B cell (primary cell): Measurements from ENCODE around the gene TNNI3K. TPM values are rescaled to one million over a fixed set of nuclear protein-coding genes. Genes with fewer than 3 reads are reported as not detected.
A peak's percentile ranks its signal among the peaks of the same experiment; 100 is the strongest.

Source experiments
- ATAC-seq: fragments of 200-7000 bp; cut with Tn5 transposase; one replicate; pipeline ENCODE4 v1.10.0; 2021; ENCODE audit warnings: low read depth, mild to moderate bottlenecking, moderate number of reproducible peaks, moderate library complexity
- CTCF ChIA-PET: fragments of 350-600 bp; sonication (Branson Sonifier 250); formaldehyde crosslinking; loops from one replicate; lab custom pipeline; 2021; ENCODE audit warnings: antibody characterized with exemption, inconsistent platforms; lab: Charles Lee
- POLR2A ChIA-PET: fragments of 350-600 bp; sonication (Branson Sonifier 250); formaldehyde crosslinking; loops from one replicate; lab custom pipeline; 2021; ENCODE audit warnings: antibody characterized with exemption; lab: Charles Lee
- DNase-seq: peaks from one replicate; pipeline ENCODE4 v3.0.0; 2013
- H2AFZ ChIP-seq: 2 replicates; pipeline ENCODE4 v1.6.1; 2012; ENCODE audit warnings: mild to moderate bottlenecking, low read depth, low read length; ENCODE audit not compliant: insufficient read depth, poor library complexity, severe bottlenecking
- H3K27ac ChIP-seq, 2 donors: 1 replicate in 1 of 2; 2 replicates in 1 of 2; pipeline ENCODE4 v1.5.1; 2012 to 2013; ENCODE audit warnings: low read length in 2 of 2, mild to moderate bottlenecking in 2 of 2, moderate library complexity in 1 of 2
- H3K27me3 ChIP-seq, 4 experiments: fragments of 200-600 bp in 1 of 4; sonication (generic) in 1 of 4; replicated peaks in 1 of 4; 1 replicate in 2 of 4; 2 replicates in 2 of 4; pipeline versions ENCODE4 v1.6.1 to v1.7.0; 2013 to 2016; ENCODE audit warnings: low read length in 3 of 4, mild to moderate bottlenecking in 2 of 4, mixed read lengths in 1 of 4, moderate library complexity in 1 of 4; ENCODE audit not compliant: insufficient read depth in 4 of 4, control insufficient read depth in 3 of 4; ENCODE audit errors: control extremely low read depth in 1 of 4
- H3K36me3 ChIP-seq, 2 experiments: replicated peaks in 1 of 2; 1 replicate in 1 of 2; 2 replicates in 1 of 2; pipeline versions ENCODE4 v1.6.1 to v1.7.1; 2013; ENCODE audit warnings: low read length in 1 of 2; ENCODE audit not compliant: insufficient read depth in 2 of 2, control insufficient read depth in 1 of 2; ENCODE audit errors: control extremely low read depth in 1 of 2, extremely low read depth in 1 of 2
- H3K4me1 ChIP-seq, 2 donors: fragments of 200-600 bp in 1 of 2; sonication (generic) in 1 of 2; 1 replicate in 1 of 2; 2 replicates in 1 of 2; pipeline versions ENCODE4 v1.5.1 to v1.6.1; 2013 to 2017; ENCODE audit warnings: low read length in 2 of 2; ENCODE audit not compliant: control insufficient read depth in 2 of 2, insufficient read depth in 2 of 2
- H3K4me2 ChIP-seq: replicated peaks from 2 replicates; pipeline ENCODE3; 2012; ENCODE audit warnings: mild to moderate bottlenecking, low read depth, low read length; ENCODE audit not compliant: poor library complexity, severe bottlenecking
- H3K4me3 ChIP-seq, 5 experiments: fragments of 200-600 bp in 1 of 5; sonication (generic) in 1 of 5; 1 replicate in 3 of 5; 2 replicates in 2 of 5; pipeline versions ENCODE4 v1.5.1 to v1.7.0; 2011 to 2016; ENCODE audit warnings: low read length in 4 of 5, mild to moderate bottlenecking in 4 of 5, low read depth in 2 of 5, control low read depth in 1 of 5, moderate library complexity in 1 of 5; ENCODE audit not compliant: insufficient read depth in 1 of 5; ENCODE audit errors: control extremely low read depth in 1 of 5, extremely low read depth in 1 of 5
- H3K79me2 ChIP-seq: fragments of 200-600 bp; sonication (generic); one replicate; pipeline ENCODE4 v1.6.0; 2016; ENCODE audit warnings: low read length; ENCODE audit not compliant: control insufficient read depth, insufficient read depth
- H3K9ac ChIP-seq: fragments of 200-600 bp; sonication (generic); 2 replicates; pipeline ENCODE4 v1.6.1; 2017; ENCODE audit warnings: mild to moderate bottlenecking, low read length, moderate library complexity
- H3K9me3 ChIP-seq, 3 donors: one replicate each; pipeline versions ENCODE4 v1.6.1 to v1.7.1; 2013; ENCODE audit warnings: low read length in 2 of 3; ENCODE audit not compliant: control insufficient read depth in 2 of 3, insufficient read depth in 1 of 3; ENCODE audit errors: control extremely low read depth in 1 of 3
- H4K20me1 ChIP-seq: 2 replicates; pipeline ENCODE4 v1.6.0; 2012; ENCODE audit warnings: mild to moderate bottlenecking, low read length; ENCODE audit not compliant: insufficient read depth, control insufficient read depth, poor library complexity, severe bottlenecking
- H3K27ac Mint-ChIP-seq: one replicate; pipeline ENCODE4 v1.8.0; 2021; ENCODE audit warnings: mixed read lengths
- H3K27me3 Mint-ChIP-seq: one replicate; pipeline ENCODE4 v1.8.0; 2021; ENCODE audit warnings: mixed read lengths
- H3K4me1 Mint-ChIP-seq: one replicate; pipeline ENCODE4 v1.8.0; 2021; ENCODE audit warnings: mixed read lengths
- H3K4me3 Mint-ChIP-seq: one replicate; pipeline ENCODE4 v1.8.0; 2021; ENCODE audit warnings: mixed read lengths
- H3K9me3 Mint-ChIP-seq: one replicate; pipeline ENCODE4 v1.8.0; 2022; ENCODE audit warnings: mixed read lengths; ENCODE audit not compliant: insufficient read depth
- EZH2 ChIP-seq: IDR thresholded peaks from 2 replicates; pipeline ENCODE4 v1.6.1; 2012; ENCODE audit warnings: borderline replicate concordance, low read depth, mild to moderate bottlenecking, moderate library complexity, low read length; ENCODE audit not compliant: insufficient read depth, poor library complexity, severe bottlenecking
- WGBS: methylation state at CpG from one replicate; pipeline ENCODE4 v1.1.5; 2013; ENCODE audit warnings: missing lambda C conversion rate; ENCODE audit not compliant: insufficient coverage; 5-methylcytosine and 5-hydroxymethylcytosine counted together
- intact Hi-C: fragments of 100-400 bp; cut with micrococcal nuclease; formaldehyde crosslinking; loops from one replicate; pipeline ENCODE4 v1.10.0; 2022
- polyA plus RNA-seq: library from polyadenylated mRNA; depleted of rRNA; stranded (reverse); fragments of >200 nt; gene quantifications from 2 replicates; pipeline ENCODE4 v1.2.3, GENCODE V29; 2012
- total RNA-seq, 2 donors: library from RNA; stranded (reverse); fragments of 120-200 nt in 1 of 2; gene quantifications; 1 replicate in 1 of 2; 2 replicates in 1 of 2; pipeline versions ENCODE4 v1.2.3 to v1.2.4, GENCODE V29; 2013 to 2022
- TF ChIP-seq, protein P1 (sequence below): fragments of 200-600 bp; IDR thresholded peaks from one replicate; pipeline ENCODE4 v1.8.0; 2022; ENCODE audit warnings: antibody characterized with exemption, mild to moderate bottlenecking

Gene TNNI3K
- total and polyA plus RNA-seq, 2 donors (not counting 1 experiment from before 2014, with no cell fraction given), result 0.52 to 3.1 TPM

DNA sequence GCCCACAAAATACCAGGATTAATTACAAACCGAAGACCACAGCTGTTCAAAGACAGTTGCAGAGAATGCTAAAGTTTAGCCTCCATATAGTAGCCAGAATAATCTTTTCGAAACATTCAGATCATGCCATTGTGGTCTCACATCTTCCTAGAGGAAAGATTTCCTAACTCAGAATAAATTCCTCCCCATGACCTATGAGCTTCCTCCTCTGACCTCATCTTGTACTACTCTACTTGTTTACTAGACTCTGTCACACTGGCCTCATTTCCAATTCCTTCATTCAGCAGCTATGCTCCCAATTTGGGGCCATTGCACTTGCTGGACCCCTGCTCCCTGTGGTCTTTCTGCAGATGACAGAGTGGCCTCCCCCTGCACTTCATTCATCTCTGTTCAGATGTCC lies 349.0 kb downstream of the TNNI3K start:
- H3K4me3 Mint-ChIP-seq, result no peak overlapping the region
- no peak overlapping the region for H3K4me3 ChIP-seq
- H4K20me1 ChIP-seq, result no peaks in the 10 kb centered on the region
- H3K27me3 ChIP-seq, result no peaks in the 10 kb centered on the region
- no peaks in the 10 kb centered on the region for H3K9me3 Mint-ChIP-seq
- no peaks in the 10 kb centered on the region for H3K36me3 ChIP-seq
- no peaks in the 10 kb centered on the region for H3K79me2 ChIP-seq
- no peak overlapping the region for H3K27ac ChIP-seq
- no peaks in the 10 kb centered on the region for H3K9me3 ChIP-seq
- peaks cover 7% of the 10 kb centered on the region for H3K4me1 Mint-ChIP-seq
- ATAC-seq, result no peak
- no peak overlapping the region for H3K4me2 ChIP-seq
- H3K4me1 ChIP-seq, result no peaks in the 10 kb centered on the region
- no peak overlapping the region for H3K9ac ChIP-seq
- peaks cover 4% of the 10 kb centered on the region for H3K27me3 Mint-ChIP-seq
- intact Hi-C loops, result no loop called here
- DNase-seq, result no peak
- no peak for TF ChIP-seq EZH2
- TF ChIP-seq, protein P1, sequence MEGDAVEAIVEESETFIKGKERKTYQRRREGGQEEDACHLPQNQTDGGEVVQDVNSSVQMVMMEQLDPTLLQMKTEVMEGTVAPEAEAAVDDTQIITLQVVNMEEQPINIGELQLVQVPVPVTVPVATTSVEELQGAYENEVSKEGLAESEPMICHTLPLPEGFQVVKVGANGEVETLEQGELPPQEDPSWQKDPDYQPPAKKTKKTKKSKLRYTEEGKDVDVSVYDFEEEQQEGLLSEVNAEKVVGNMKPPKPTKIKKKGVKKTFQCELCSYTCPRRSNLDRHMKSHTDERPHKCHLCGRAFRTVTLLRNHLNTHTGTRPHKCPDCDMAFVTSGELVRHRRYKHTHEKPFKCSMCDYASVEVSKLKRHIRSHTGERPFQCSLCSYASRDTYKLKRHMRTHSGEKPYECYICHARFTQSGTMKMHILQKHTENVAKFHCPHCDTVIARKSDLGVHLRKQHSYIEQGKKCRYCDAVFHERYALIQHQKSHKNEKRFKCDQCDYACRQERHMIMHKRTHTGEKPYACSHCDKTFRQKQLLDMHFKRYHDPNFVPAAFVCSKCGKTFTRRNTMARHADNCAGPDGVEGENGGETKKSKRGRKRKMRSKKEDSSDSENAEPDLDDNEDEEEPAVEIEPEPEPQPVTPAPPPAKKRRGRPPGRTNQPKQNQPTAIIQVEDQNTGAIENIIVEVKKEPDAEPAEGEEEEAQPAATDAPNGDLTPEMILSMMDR, result no peak
- 73% methylated on average over 2 of the region's 2 CpGs for whole genome bisulfite sequencing
- no peak overlapping the region for H2AFZ ChIP-seq
- H3K27ac Mint-ChIP-seq, result no peak overlapping the region
- ChIA-PET POLR2A (no interaction called here), CTCF (no interaction called here)

DNA sequence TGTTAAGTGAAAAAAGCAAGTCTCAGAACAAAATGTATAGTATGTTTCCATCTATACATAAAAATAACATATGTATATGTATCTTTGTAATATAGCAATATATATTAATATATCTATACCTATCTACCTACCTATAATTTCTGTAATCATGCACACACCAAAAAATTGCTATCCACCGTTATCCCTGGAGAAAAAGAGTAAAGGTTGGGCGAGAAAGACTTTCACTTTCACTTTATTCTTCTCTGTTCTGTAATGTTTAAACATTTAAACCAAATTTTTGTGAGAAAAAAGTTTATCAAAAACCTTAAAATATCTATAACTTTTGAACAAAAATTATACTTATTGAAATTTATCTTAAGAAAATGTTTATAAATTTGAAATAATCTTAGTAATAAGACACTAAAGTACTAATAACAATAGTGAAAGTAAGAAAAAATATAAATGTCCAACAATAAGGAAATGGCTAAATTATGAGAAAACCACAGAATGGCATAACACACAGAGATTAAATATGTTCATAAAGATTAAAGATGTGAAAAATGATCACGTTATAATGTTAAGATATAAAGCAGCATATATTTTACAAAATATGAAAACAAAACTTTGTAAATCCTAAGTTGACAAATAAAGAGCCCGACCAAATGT lies 351.2 kb downstream of the TNNI3K start:
- Mint-ChIP-seq H3K4me3 (peak overlapping the region; percentile 27), H3K4me1 (peaks cover 2% of the 10 kb centered on the region), H3K9me3 (no peaks in the 10 kb centered on the region), H3K27ac (no peak overlapping the region), H3K27me3 (peaks cover 4% of the 10 kb centered on the region)
- Histone ChIP-seq H3K4me1 (no peaks in the 10 kb centered on the region), H3K9ac (no peak overlapping the region), H3K27ac (no peak overlapping the region), H3K4me2 (peak overlapping the region; percentile 16), H2AFZ (no peak overlapping the region), H3K4me3 (peak overlapping the region in 1 of 5 experiments; percentile 25), H3K36me3 (no peaks in the 10 kb centered on the region), H4K20me1 (no peaks in the 10 kb centered on the region), H3K9me3 (no peaks in the 10 kb centered on the region), H3K27me3 (no peaks in the 10 kb centered on the region), H3K79me2 (no peaks in the 10 kb centered on the region)
- CTCF ChIA-PET, result no interaction called here
- POLR2A ChIA-PET, result no interaction called here
- no CpG with 5 or more reads among the region's 4 CpGs for WGBS
- TF ChIP-seq EZH2, result no peak
- TF ChIP-seq, protein P1, result no peak
- no peak for DNase-seq
- intact Hi-C loops, result no loop called here
- no peak for ATAC-seq
